HepG2 (cell line): ENCODE results near the gene FANCD2OS.

ENCODE experiments used
- FOXO1 ChIP-seq: sonication (generic); formaldehyde crosslinking; IDR thresholded peaks from 2 replicates; pipeline ENCODE4 v1.4.0; 2020; ENCODE audit warnings: missing genetic modification reagents
- JUND ChIP-seq: sonication (generic); formaldehyde crosslinking; IDR thresholded peaks from 2 replicates; pipeline ENCODE4 v1.8.0; 2022; ENCODE audit warnings: mild to moderate bottlenecking, missing genetic modification reagents
- MAFF ChIP-seq: IDR thresholded peaks from 2 replicates; pipeline ENCODE4 v1.6.1; 2011; ENCODE audit warnings: low read depth, low read length, improper control_type of control experiment
- NFYB ChIP-seq: sonication (generic); formaldehyde crosslinking; IDR thresholded peaks from 2 replicates; pipeline ENCODE4 v1.4.0; 2020; ENCODE audit warnings: missing genetic modification reagents
- YY1 ChIP-seq: IDR thresholded peaks from 2 replicates; pipeline ENCODE4 v1.6.1; 2011; ENCODE audit warnings: low read length, low read depth, moderate library complexity, mild to moderate bottlenecking; ENCODE audit not compliant: insufficient read depth, insufficient replicate concordance
- ZBTB3 ChIP-seq: sonication (generic); formaldehyde crosslinking; IDR thresholded peaks from 2 replicates; pipeline ENCODE4 v1.4.0; 2020; ENCODE audit warnings: low read depth, mild to moderate bottlenecking, moderate library complexity, missing genetic modification reagents, borderline replicate concordance
- ZNF619 ChIP-seq: sonication (generic); formaldehyde crosslinking; IDR thresholded peaks from 2 replicates; pipeline ENCODE4 v1.4.0; 2020; ENCODE audit warnings: mild to moderate bottlenecking, missing genetic modification reagents
- ZNF704 ChIP-seq: sonication (generic); formaldehyde crosslinking; IDR thresholded peaks from 2 replicates; pipeline ENCODE4 v1.8.1; 2023; ENCODE audit warnings: mild to moderate bottlenecking, inconsistent platforms, moderate library complexity, missing genetic modification reagents, borderline replicate concordance
- ZNF768 ChIP-seq: sonication (generic); formaldehyde crosslinking; IDR thresholded peaks from 2 replicates; pipeline ENCODE4 v1.4.0; 2020; ENCODE audit warnings: missing genetic modification reagents
- TF ChIP-seq, protein P1 (sequence below): IDR thresholded peaks from 2 replicates; pipeline ENCODE4 v1.6.1; 2012; ENCODE audit warnings: low read length, improper control_type of control experiment
- TF ChIP-seq, protein P2 (sequence below): sonication (generic); formaldehyde crosslinking; IDR thresholded peaks from 2 replicates; pipeline ENCODE4 v1.5.0; 2020; ENCODE audit warnings: mild to moderate bottlenecking, missing genetic modification reagents, moderate library complexity

DNA sequence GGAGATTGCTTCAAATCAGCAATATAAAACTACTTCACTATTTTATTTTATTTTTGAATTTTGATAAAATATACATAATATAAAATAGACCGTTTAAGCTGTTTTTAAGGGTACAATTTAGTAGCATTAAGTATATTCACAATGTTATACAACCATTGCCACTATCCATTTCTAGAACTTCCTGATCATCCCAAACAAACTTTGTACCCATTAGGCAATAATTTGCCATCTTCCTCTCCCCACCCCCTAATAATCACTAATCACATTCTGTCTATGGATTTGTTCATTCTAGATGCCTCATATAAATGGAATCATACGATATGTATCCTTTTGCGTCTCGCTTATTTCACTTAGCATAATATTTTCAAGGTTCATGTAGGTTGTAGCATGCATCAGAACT, 53.0 kb downstream of the FANCD2OS start:
- no peak for TF ChIP-seq NFYB (CRISPR knock-in tag)
- TF ChIP-seq, protein P1, sequence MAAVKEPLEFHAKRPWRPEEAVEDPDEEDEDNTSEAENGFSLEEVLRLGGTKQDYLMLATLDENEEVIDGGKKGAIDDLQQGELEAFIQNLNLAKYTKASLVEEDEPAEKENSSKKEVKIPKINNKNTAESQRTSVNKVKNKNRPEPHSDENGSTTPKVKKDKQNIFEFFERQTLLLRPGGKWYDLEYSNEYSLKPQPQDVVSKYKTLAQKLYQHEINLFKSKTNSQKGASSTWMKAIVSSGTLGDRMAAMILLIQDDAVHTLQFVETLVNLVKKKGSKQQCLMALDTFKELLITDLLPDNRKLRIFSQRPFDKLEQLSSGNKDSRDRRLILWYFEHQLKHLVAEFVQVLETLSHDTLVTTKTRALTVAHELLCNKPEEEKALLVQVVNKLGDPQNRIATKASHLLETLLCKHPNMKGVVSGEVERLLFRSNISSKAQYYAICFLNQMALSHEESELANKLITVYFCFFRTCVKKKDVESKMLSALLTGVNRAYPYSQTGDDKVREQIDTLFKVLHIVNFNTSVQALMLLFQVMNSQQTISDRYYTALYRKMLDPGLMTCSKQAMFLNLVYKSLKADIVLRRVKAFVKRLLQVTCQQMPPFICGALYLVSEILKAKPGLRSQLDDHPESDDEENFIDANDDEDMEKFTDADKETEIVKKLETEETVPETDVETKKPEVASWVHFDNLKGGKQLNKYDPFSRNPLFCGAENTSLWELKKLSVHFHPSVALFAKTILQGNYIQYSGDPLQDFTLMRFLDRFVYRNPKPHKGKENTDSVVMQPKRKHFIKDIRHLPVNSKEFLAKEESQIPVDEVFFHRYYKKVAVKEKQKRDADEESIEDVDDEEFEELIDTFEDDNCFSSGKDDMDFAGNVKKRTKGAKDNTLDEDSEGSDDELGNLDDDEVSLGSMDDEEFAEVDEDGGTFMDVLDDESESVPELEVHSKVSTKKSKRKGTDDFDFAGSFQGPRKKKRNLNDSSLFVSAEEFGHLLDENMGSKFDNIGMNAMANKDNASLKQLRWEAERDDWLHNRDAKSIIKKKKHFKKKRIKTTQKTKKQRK, result no peak
- TF ChIP-seq, protein P2, sequence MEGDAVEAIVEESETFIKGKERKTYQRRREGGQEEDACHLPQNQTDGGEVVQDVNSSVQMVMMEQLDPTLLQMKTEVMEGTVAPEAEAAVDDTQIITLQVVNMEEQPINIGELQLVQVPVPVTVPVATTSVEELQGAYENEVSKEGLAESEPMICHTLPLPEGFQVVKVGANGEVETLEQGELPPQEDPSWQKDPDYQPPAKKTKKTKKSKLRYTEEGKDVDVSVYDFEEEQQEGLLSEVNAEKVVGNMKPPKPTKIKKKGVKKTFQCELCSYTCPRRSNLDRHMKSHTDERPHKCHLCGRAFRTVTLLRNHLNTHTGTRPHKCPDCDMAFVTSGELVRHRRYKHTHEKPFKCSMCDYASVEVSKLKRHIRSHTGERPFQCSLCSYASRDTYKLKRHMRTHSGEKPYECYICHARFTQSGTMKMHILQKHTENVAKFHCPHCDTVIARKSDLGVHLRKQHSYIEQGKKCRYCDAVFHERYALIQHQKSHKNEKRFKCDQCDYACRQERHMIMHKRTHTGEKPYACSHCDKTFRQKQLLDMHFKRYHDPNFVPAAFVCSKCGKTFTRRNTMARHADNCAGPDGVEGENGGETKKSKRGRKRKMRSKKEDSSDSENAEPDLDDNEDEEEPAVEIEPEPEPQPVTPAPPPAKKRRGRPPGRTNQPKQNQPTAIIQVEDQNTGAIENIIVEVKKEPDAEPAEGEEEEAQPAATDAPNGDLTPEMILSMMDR (CRISPR knock-in tag), result no peak
- no peak for TF ChIP-seq ZNF704 (CRISPR knock-in tag)
- TF ChIP-seq ZBTB3 (CRISPR knock-in tag), result no peak
- TF ChIP-seq MAFF, result no peak
- TF ChIP-seq ZNF768 (CRISPR knock-in tag), result no peak
- no peak for TF ChIP-seq ZNF619 (CRISPR knock-in tag)
- TF ChIP-seq JUND (CRISPR knock-in tag), result no peak
- no peak for TF ChIP-seq YY1
- no peak for TF ChIP-seq FOXO1 (CRISPR knock-in tag)
